HuH-7.5 (cell line): ENCODE data around the gene CTSK.
"Not testable (repeated sequence)": the region's sequence is repeated elsewhere in the genome, so short reads cannot be mapped to it uniquely, and the experiment has no call there.

Experiments used
- DNase-seq: peaks from one replicate; pipeline ENCODE4 v3.0.0; 2011; ENCODE audit warnings: low spot score

CTSK gene

GRCh38 chr1:150808121-150808520 is at the start of gene CTSK:
CTSK (minus strand) TSS chr1:150808260; CDS start chr1:150806805, 1,455 bp downstream.
- no peak for DNase-seq

DNA sequence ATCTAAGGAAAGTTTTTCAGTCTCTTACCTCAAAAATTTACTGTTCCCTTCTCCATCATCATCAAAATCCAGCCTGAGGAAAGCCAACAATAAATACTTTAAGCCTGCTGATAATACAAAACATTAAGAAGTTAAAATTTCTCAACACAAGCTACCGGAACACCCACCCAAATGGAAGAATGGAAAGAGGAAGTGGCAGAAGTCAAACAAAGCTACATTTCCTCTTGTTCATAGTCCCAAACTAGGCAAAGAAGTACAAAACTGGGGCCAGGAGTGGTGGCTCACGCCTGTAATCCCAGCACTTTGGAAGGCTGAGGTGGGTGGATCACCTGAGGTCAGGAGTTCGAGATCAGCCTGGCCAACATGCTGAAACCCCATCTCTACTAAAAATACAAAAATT is 44.7 kb upstream of the CTSK start:
- not testable (repeated sequence) for DNase-seq

DNA sequence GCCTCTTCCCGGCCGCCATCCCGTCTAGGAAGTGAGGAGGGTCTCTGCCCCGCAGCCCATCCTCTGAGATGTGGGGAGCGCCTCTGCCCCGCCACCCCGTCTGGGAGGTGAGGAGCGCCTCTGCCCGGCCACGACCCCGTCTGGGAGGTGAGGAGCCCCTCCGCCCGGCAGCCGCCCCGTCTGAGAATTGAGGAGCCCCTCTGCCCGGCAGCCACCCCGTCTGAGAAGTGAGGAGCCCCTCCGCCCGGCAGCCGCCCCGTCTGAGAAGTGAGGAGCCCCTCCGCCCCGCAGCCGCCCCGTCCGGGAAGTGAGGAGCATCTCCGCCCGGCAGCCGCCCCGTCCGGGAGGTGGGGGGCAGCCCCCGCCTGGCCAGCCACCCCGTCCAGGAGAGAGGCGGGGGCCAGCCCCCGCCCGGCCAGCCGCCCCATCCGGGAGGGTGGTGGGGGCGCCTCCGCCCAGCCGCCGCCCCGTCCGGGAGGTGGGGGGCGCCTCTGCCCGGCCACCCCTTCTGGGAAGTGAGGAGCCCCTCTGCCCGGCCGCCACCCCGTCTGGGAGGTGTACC is 42.8 kb upstream of the CTSK start:
- not testable (repeated sequence) for DNase-seq

DNA sequence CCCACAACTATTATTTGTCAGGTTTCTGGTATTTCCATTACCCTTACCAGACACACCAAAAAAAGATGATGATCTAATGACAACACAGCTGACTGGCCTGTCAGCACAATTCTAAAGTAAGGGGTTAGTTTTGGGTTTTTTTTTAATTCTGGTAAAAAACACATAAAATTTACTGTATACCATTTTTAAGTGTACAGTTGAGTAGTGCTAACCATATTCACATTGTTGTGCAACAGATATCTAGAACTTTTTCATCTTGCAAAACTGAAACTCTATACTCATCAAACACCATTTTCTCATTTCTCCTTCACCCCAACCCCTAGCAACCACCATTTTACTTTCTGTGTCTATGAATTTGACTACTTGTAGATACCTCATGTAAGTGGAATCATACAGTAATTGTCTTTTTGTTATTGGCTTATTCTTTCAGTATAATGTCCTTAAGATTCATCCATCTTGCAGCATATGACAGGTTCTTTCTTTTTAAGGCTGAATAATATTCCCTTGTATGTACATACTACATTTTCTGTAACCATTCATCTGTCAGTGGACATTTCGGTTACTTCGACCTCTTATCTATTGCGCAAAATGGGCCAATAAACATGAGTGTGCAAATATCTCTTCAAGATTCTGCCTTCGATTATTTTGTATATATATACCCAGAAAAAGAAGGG is 38.5 kb upstream of the CTSK start:
- DNase-seq = no peak

- no peak for DNase-seq
Observed at GRCh38 chr1:150843474-150843873, 35.4 kb upstream of the CTSK start.

- DNase-seq = no peak
Observed at GRCh38 chr1:150842964-150843363, 34.9 kb upstream of the CTSK start.

- no peak for DNase-seq
Observed at GRCh38 chr1:150842343-150842742, 34.3 kb upstream of the CTSK start.

GRCh38 chr1:150841626-150842025 is 33.6 kb upstream of the CTSK start:
- no peak for DNase-seq

DNA sequence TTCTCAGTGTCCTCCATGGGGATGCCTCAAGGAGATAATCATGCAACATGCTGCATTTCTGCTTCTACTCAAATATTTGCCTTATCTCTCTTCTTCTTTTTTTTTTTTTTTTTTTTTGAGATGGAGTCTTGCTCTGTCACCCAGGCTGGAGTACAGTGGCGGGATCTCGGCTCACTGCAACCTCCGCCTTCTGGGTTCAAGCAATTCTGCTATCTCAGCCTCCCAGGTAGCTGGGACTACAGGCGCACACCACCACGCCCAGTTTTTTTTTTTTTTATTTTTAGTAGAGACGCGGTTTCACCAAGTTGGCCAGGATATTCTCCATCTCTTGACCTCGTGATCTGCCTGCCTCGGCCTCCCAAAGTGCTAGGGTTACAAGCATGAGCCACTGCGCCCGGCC is 32.8 kb upstream of the CTSK start:
- DNase-seq = not testable (repeated sequence)

GRCh38 chr1:150836129-150836773 is 28.2 kb upstream of the CTSK start:
- DNase-seq = no peak

DNA sequence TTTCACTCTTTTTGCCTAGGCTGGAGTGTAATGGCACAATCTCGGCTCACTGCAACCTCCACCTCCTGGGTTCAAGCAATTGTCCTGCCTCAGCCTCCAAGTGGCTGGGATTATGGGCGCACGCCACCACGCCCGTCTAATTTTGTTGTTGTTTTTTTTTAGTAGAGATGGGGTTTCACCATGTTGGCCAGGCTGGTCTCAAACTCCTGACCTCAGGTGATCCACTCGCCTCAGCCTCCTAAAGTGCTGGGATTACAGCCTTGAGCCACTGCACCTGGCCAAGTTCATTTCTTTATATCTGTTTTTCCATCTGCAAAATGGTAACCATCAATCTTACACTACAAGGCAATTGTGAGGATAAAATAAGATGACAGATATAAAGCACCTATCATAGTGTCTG is 25.9 kb upstream of the CTSK start:
- not testable (repeated sequence) for DNase-seq

DNA sequence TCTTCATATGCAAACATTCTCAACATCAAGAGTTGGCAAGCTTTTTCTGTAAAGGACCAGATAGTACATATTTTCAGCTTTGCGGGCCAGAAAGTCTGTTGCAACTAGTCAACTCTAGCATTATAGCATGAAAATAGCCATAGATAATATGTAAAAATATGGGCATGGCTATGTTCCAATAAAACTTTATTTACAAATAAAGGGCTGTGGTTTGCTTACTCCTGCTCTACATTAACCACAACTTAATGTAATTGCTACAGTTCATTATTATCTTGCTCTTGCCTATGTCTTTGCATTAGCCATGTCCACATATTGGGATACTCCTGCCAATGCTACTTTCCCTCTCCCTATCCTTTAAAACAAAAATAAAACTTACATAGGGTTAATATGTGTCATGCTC is 24.5 kb upstream of the CTSK start:
- DNase-seq = no peak

GRCh38 chr1:150829751-150830150 is 21.7 kb upstream of the CTSK start:
- no peak for DNase-seq

- DNase-seq = no peak
Observed at GRCh38 chr1:150826299-150826698, 18.2 kb upstream of the CTSK start.

DNA sequence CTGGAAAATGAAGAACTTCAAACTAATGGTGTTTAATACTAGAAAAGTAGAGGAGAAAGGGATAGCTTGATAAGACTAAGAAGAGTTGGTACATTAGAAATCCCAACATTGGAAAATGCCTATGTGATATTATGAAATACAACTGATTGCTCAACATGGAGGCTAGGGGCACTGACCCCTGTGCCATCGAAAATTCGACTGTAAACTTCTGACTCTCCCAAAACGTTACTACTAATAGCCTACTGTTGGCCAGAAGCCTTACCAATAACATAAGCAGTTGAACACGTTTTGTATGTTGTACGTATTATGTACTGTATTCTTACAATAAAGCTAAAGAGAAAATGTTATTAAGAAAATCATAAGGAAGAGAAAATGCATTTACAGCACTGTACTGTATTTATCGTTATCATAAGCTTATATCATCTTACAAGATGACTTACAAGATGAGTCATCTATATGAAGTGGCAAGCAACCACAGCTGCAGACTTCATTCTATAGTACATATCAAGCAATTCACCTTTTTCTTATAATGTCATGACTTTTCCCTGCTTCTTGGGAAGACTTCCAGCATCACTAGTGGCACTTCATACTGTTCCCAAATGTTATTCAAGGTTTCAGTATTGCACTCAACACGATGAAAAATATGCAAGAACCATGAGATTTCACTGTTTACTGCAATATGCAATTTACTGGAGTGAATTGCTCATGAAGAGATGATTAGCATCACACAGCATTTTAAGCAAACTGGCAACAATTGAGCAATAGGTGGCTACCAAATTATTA is 12.9 kb upstream of the CTSK start:
- no peak for DNase-seq

DNA sequence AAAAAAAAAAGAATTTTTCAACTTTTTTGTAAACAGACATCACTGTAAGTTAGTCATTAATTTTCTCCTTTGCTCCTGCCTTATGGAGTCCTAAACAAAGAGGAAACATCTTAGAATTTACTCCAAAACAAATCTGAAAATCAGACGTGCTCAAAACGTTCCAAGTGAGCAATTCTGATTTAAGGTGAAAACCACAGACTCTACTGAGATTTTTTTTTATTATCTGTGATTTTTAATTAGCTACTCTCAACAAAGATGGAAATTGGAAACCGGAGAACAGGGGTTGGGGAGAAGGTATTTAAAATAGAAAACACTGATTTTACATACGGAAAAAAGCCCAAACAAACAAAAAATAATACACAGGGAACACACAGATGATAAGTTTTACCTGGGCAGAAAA is 7.8 kb upstream of the CTSK start:
- no peak for DNase-seq

DNA sequence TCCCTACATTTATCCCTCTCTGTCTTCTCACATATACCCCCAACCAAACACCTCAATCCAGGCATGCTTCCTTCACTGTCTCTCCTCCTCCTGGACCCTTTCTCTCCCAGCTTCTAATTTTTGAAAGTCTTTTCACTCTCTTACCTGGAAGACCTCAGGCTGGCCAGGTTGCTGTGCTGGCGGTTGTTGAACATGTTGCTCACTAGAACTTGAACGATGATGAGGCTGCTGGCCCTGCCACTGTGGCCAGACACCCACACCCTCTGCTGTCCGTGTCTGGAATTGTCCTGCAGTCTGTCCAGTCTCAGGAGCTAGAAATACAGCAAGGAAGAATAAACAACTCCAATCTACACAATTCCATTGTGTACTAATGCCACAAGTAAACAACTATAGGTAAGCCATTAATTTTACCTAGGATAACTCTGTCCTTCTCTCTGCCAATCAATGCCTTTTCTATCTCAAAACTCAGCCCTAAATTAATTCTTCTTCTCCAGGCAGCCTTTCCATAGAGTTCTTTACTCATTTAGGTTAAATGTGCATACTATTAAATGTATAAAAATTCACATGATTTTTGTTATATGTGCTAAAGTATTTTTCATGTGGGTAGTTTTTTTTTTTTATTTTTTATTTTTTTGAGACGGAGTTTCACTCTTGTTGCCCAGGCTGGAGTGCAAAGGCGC is 5.1 kb upstream of the CTSK start:
- peak; percentile 62 for DNase-seq

- peak; percentile 17 for DNase-seq
Observed at GRCh38 chr1:150810958-150811659, 3.0 kb upstream of the CTSK start.

- no peak for DNase-seq
Observed at GRCh38 chr1:150809651-150810050, 1.6 kb upstream of the CTSK start.

- no peak for DNase-seq
Observed at GRCh38 chr1:150808846-150809245, 786 bp upstream of the CTSK start.

- no peak for DNase-seq
Observed at GRCh38 chr1:150807249-150808023, 624 bp downstream of the CTSK start.
